ENCODE results near the gene OR2AK2. TPM values are rescaled to one million over a fixed set of nuclear protein-coding genes. Genes with fewer than 3 reads are reported as not detected.

OR2AK2 gene
- total and polyA plus RNA-seq, 9 of the 15 experiments (the other 6 are each of a cell fraction or from before 2014, with no cell fraction given): 0.10 TPM; not detected in 8

GRCh38 chr1:248000169-248000568 is 35.1 kb downstream of the OR2AK2 start (continued):
- TF ChIP-seq ARID3B (CRISPR knock-in tag; IDR thresholded peaks at IDR 0.05; ENCODE audit: borderline replicate concordance) (no peak), HINFP (tag; conservative IDR thresholded peaks at IDR 0.05; ENCODE audit: low read depth) (no peak), ZBTB40 (IDR thresholded peaks at IDR 0.05) (no peak), ZBTB40 (CRISPR knock-in tag; IDR thresholded peaks at IDR 0.05) (no peak), SMC3 (conservative IDR thresholded peaks at IDR 0.05; ENCODE audit: insufficient read depth, low read depth, low read length) (no peak), FOXJ2 (tag; IDR thresholded peaks at IDR 0.05) (no peak), HDGF (IDR thresholded peaks at IDR 0.05) (no peak), KLF1 (tag; IDR thresholded peaks at IDR 0.05) (no peak)

Data from K562 (cell line).